ENCODE measurements around the gene SPAG7.
"Not testable (repeated sequence)": the region's sequence is repeated elsewhere in the genome, so short reads cannot be mapped to it uniquely, and the experiment has no call there.

The SPAG7 gene

DNA sequence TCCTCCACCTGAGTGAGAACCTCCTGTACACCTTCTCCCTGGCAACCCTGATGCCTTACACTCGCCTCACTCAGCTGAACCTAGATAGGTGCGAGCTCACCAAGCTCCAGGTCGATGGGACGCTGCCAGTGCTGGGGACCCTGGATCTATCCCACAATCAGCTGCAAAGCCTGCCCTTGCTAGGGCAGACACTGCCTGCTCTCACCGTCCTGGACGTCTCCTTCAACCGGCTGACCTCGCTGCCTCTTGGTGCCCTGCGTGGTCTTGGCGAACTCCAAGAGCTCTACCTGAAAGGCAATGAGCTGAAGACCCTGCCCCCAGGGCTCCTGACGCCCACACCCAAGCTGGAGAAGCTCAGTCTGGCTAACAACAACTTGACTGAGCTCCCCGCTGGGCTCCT is 34.9 kb downstream of the SPAG7 start:
- Histone ChIP-seq H3K27me3 (ENCODE audit: insufficient read depth, low read length) (no peaks in the 10 kb centered on the region), H2BK120ac (ENCODE audit: insufficient read depth, low read length, poor library complexity) (no peak overlapping the region), H3K79me1 (ENCODE audit: low read length) (peaks cover 2% of the 10 kb centered on the region), H2AFZ (ENCODE audit: insufficient read depth, low read length, poor library complexity) (no peak overlapping the region), H3K18ac (ENCODE audit: low read length) (no peak overlapping the region), H2BK5ac (ENCODE audit: low read depth, low read length, poor library complexity) (no peak overlapping the region), H3K4me2 (ENCODE audit: low read length) (no peak overlapping the region), H2AK5ac (ENCODE audit: low read length) (no peak overlapping the region), H3K36me3 (ENCODE audit: control insufficient read depth in 1 of 2, insufficient read depth in 2 of 2, low read length in 2 of 2) (peaks cover 15 to 18% of the 10 kb centered on the region in 2 experiments), H3K4ac (ENCODE audit: low read depth, low read length) (no peak overlapping the region), H3K4me3 (ENCODE audit: low read depth, low read length) (no peak overlapping the region), H3K23ac (ENCODE audit: low read length) (no peak overlapping the region), H3K9ac (ENCODE audit: low read length) (no peak overlapping the region), H4K12ac (ENCODE audit: low read depth, low read length) (no peak overlapping the region), H4K91ac (ENCODE audit: low read depth, low read length) (no peak overlapping the region), H4K8ac (ENCODE audit: low read depth, low read length) (no peak overlapping the region), H3K14ac (ENCODE audit: low read length) (no peak overlapping the region), H3K27ac (ENCODE audit: low read depth, low read length) (no peak overlapping the region), H3K4me1 (ENCODE audit: control insufficient read depth in 1 of 2, insufficient read depth in 2 of 2, low read length in 2 of 2) (no peaks in the 10 kb centered on the region), H3K9me3 (ENCODE audit: insufficient read depth, low read depth, low read length) (peaks cover 2% of the 10 kb centered on the region), H3K79me2 (ENCODE audit: control insufficient read depth, insufficient read depth, low read length, poor library complexity) (no peaks in the 10 kb centered on the region), H2BK12ac (ENCODE audit: low read length) (no peak overlapping the region)
- no CpG with 5 or more reads among the region's 12 CpGs for WGBS (ENCODE audit: extremely low coverage, insufficient coverage, insufficient read length)
- DNase-seq: no peak

DNA sequence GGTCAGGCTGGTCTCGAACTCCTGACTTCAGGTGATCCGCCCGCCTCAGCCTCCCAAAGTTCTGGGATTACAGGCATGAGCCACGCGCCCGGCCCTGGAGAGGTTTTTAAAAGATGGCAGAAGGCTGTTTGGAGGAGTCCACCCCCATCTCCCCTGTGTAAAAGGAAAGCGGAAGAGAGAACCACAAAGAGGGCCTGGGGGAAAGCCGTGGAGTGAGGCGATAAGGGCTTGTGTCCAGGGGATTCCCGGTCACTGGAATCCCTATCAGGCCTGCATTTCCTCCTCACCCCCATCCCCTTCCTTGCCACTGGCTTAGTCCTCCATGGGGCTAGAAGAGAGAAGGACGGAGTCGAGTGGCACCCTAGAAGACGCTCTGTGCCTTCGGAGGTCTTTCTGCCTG is 35.7 kb downstream of the SPAG7 start, which contains the start of gene GP1BA:
Gene GP1BA (plus strand): TSS at position 315 of the 400 bp plus-strand sequence. CDS start 328 bp downstream, outside the sequence.
- Histone ChIP-seq H4K8ac (ENCODE audit: low read depth, low read length) (no peak within 1 kb of the TSS), H3K79me1 (ENCODE audit: low read length) (peaks cover 2% of the 10 kb centered on the region), H4K12ac (ENCODE audit: low read depth, low read length) (no peak within 1 kb of the TSS), H3K14ac (ENCODE audit: low read length) (no peak within 1 kb of the TSS), H3K9me3 (ENCODE audit: insufficient read depth, low read depth, low read length) (peaks cover 2% of the 10 kb centered on the region), H4K91ac (ENCODE audit: low read depth, low read length) (no peak within 1 kb of the TSS), H3K4me3 (ENCODE audit: low read depth, low read length) (no peak within 1 kb of the TSS), H3K27me3 (ENCODE audit: insufficient read depth, low read length) (no peaks in the 10 kb centered on the region), H3K79me2 (ENCODE audit: control insufficient read depth, insufficient read depth, low read length, poor library complexity) (no peaks in the 10 kb centered on the region), H2BK5ac (ENCODE audit: low read depth, low read length, poor library complexity) (no peak within 1 kb of the TSS), H2BK12ac (ENCODE audit: low read length) (no peak within 1 kb of the TSS), H3K18ac (ENCODE audit: low read length) (no peak within 1 kb of the TSS), H3K27ac (ENCODE audit: low read depth, low read length) (no peak within 1 kb of the TSS), H3K4me2 (ENCODE audit: low read length) (no peak within 1 kb of the TSS), H3K4me1 (ENCODE audit: control insufficient read depth in 1 of 2, insufficient read depth in 2 of 2, low read length in 2 of 2) (no peaks in the 10 kb centered on the region), H3K23ac (ENCODE audit: low read length) (no peak within 1 kb of the TSS), H3K4ac (ENCODE audit: low read depth, low read length) (no peak within 1 kb of the TSS), H2AK5ac (ENCODE audit: low read length) (no peak within 1 kb of the TSS), H3K36me3 (ENCODE audit: control insufficient read depth in 1 of 2, insufficient read depth in 2 of 2, low read length in 2 of 2) (peaks cover 8 to 12% of the 10 kb centered on the region in 2 experiments), H2AFZ (ENCODE audit: insufficient read depth, low read length, poor library complexity) (no peak within 1 kb of the TSS), H2BK120ac (ENCODE audit: insufficient read depth, low read length, poor library complexity) (no peak within 1 kb of the TSS), H3K9ac (ENCODE audit: low read length) (no peak within 1 kb of the TSS)
- no peak for DNase-seq
- WGBS (ENCODE audit: extremely low coverage, insufficient coverage, insufficient read length): no CpG with 5 or more reads among the region's 14 CpGs

DNA sequence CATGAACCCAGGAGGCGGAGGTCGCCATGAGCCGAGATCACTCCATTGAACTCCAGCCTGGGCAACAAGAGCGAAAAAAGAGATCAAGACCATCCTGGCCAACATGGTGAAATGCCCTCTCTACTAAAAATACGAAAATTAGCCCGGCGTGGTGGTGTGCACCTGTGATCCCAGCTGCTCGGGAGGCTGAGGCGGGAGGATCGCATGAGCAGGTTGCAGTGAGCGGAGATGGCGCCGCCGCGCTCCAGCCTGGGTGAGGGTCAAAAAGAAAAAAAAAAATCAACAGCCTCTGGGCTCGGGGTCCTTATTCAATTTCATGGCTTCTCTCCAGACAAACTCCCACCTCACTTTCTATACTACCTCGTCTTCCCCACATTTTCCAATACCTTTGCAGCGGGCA is 38.7 kb downstream of the SPAG7 start:
- no peak overlapping the region for H3K18ac ChIP-seq (ENCODE audit: low read length)
- no peak overlapping the region for H2BK12ac ChIP-seq (ENCODE audit: low read length)
- no peaks in the 10 kb centered on the region for H3K79me1 ChIP-seq (ENCODE audit: low read length)
- H3K9me3 ChIP-seq (ENCODE audit: insufficient read depth, low read depth, low read length): peaks cover 2% of the 10 kb centered on the region
- no peaks in the 10 kb centered on the region for H3K27me3 ChIP-seq (ENCODE audit: insufficient read depth, low read length)
- H4K12ac ChIP-seq (ENCODE audit: low read depth, low read length): no peak overlapping the region
- H3K27ac ChIP-seq (ENCODE audit: low read depth, low read length): no peak overlapping the region
- H3K4ac ChIP-seq (ENCODE audit: low read depth, low read length): no peak overlapping the region
- H2BK120ac ChIP-seq (ENCODE audit: insufficient read depth, low read length, poor library complexity): no peak overlapping the region
- no peak overlapping the region for H3K4me2 ChIP-seq (ENCODE audit: low read length)
- no peak overlapping the region for H4K8ac ChIP-seq (ENCODE audit: low read depth, low read length)
- H2AK5ac ChIP-seq (ENCODE audit: low read length): no peak overlapping the region
- H3K23ac ChIP-seq (ENCODE audit: low read length): no peak overlapping the region
- H4K91ac ChIP-seq (ENCODE audit: low read depth, low read length): no peak overlapping the region
- H3K9ac ChIP-seq (ENCODE audit: low read length): no peak overlapping the region
- H3K36me3 ChIP-seq (ENCODE audit: control insufficient read depth in 1 of 2, insufficient read depth in 2 of 2, low read length in 2 of 2): peaks cover 4 to 5% of the 10 kb centered on the region in 2 experiments
- H3K14ac ChIP-seq (ENCODE audit: low read length): no peak overlapping the region
- H3K4me1 ChIP-seq (ENCODE audit: control insufficient read depth in 1 of 2, insufficient read depth in 2 of 2, low read length in 2 of 2): no peaks in the 10 kb centered on the region
- H2AFZ ChIP-seq (ENCODE audit: insufficient read depth, low read length, poor library complexity): no peak overlapping the region
- DNase-seq: no peak
- H3K79me2 ChIP-seq (ENCODE audit: control insufficient read depth, insufficient read depth, low read length, poor library complexity): no peaks in the 10 kb centered on the region
- 100% methylated on average over 1 of the region's 18 CpGs for WGBS (ENCODE audit: extremely low coverage, insufficient coverage, insufficient read length)
- no peak overlapping the region for H2BK5ac ChIP-seq (ENCODE audit: low read depth, low read length, poor library complexity)
- H3K4me3 ChIP-seq (ENCODE audit: low read depth, low read length): no peak overlapping the region

DNA sequence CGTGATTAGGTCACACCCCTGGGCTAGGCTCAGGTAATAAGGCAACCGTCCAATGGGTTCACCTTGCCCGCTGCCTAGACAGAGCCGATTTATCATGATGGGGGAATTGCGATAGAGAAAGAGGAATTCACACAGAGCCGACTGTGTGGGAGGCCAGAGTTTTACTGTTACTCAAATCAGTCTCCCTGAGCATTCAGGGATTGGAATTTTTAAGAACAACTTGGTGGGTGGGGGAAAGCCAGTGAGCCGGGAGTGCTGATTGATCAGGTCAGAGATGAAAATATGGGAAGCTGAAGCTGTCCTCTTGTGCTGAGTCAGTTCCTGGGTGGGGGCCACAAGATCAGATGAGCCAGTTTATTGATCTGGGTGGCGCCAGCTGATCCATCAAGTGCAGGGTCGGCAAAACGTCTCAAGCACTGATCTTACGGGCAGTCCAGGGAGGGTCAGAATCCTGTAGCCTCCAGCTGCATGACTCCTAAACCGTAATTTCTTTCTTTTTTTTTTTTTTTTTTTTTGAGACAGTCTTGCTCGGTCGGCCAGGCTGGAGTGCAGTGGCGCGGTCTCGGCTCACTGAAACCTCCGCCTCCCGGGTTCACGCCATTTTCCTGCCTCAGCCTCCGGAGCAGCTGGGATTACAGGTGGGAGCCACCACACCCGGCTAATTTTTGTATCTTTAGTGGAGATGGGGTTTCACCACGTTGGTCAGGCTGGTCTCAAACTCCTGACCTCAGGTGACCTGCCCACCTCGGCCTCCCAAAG is 40.9 kb downstream of the SPAG7 start:
- H4K8ac ChIP-seq (ENCODE audit: low read depth, low read length); H4K91ac ChIP-seq (ENCODE audit: low read depth, low read length); H2BK12ac ChIP-seq (ENCODE audit: low read length); H4K12ac ChIP-seq (ENCODE audit: low read depth, low read length); H2AFZ ChIP-seq (ENCODE audit: insufficient read depth, low read length, poor library complexity); H2BK120ac ChIP-seq (ENCODE audit: insufficient read depth, low read length, poor library complexity); H3K27ac ChIP-seq (ENCODE audit: low read depth, low read length); H3K4ac ChIP-seq (ENCODE audit: low read depth, low read length); H3K27me3 ChIP-seq (ENCODE audit: insufficient read depth, low read length); H3K4me1 ChIP-seq (ENCODE audit: control insufficient read depth in 1 of 2, insufficient read depth in 2 of 2, low read length in 2 of 2); H3K79me1 ChIP-seq (ENCODE audit: low read length); H3K23ac ChIP-seq (ENCODE audit: low read length); H3K36me3 ChIP-seq (ENCODE audit: control insufficient read depth in 1 of 2, insufficient read depth in 2 of 2, low read length in 2 of 2); H3K9ac ChIP-seq (ENCODE audit: low read length); H3K4me2 ChIP-seq (ENCODE audit: low read length); H3K4me3 ChIP-seq (ENCODE audit: low read depth, low read length); H2AK5ac ChIP-seq (ENCODE audit: low read length); H3K18ac ChIP-seq (ENCODE audit: low read length); DNase-seq; H3K79me2 ChIP-seq (ENCODE audit: control insufficient read depth, insufficient read depth, low read length, poor library complexity); H3K9me3 ChIP-seq (ENCODE audit: insufficient read depth, low read depth, low read length); H3K14ac ChIP-seq (ENCODE audit: low read length); H2BK5ac ChIP-seq (ENCODE audit: low read depth, low read length, poor library complexity): not testable (repeated sequence)
- no CpG with 5 or more reads among the region's 24 CpGs for WGBS (ENCODE audit: extremely low coverage, insufficient coverage, insufficient read length)
